SKM-1 treated with dmso at 0.1 percent for 144 hours (cell line): ENCODE results near the gene PHLDB1.

Experiments
- DNase-seq: peaks from one replicate; lab custom pipeline; 2025; ENCODE audit not compliant: unreplicated experiment; lab: John Stamatoyannopoulos, UW

The PHLDB1 gene

GRCh38 chr11:118621784-118622375, 14.5 kb downstream of the PHLDB1 start:
- DNase-seq = no peak

- DNase-seq = no peak
Measured at GRCh38 chr11:118622376-118623268, 15.2 kb downstream of the PHLDB1 start.

DNA sequence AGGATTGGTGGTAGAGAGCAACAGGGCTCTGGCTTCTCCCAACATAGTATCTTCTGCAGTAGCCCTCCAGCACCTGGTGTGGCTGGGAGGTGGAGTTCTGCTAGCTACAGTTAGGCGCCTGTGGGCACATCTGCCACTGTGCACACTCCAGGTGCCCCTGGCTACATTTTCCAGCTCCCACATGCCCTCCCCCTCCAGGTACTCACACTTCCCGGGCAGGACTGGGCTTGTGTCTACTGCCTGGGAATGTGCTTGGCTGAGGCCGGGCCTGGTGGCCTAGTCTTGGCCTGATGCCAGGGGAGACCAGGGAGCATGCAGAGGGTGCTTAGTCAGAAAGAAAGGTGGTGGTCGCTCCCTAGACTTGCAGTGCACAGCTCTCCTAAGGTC, 15.8 kb downstream of the PHLDB1 start:
- no peak for DNase-seq

- no peak for DNase-seq
Measured at GRCh38 chr11:118625036-118625690, 17.7 kb downstream of the PHLDB1 start.

GRCh38 chr11:118625976-118626375, 18.6 kb downstream of the PHLDB1 start:
- no peak for DNase-seq

- no peak for DNase-seq
Measured at GRCh38 chr11:118627566-118627965, 20.2 kb downstream of the PHLDB1 start.

DNA sequence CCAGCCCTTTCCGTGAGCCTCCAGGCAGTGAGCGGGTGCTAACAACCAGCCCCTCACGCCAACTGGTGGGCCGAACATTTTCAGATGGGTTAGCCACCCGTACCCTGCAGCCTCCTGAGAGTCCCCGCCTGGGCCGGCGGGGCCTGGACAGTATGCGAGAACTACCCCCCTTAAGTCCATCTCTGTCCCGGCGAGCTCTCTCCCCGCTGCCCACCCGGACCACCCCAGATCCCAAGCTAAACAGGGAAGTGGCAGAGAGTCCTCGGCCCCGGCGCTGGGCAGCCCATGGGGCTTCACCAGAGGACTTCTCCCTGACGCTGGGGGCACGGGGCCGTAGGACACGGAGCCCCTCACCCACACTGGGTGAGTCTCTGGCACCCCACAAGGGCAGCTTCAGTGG, 20.6 kb downstream of the PHLDB1 start:
- DNase-seq = no peak

DNA sequence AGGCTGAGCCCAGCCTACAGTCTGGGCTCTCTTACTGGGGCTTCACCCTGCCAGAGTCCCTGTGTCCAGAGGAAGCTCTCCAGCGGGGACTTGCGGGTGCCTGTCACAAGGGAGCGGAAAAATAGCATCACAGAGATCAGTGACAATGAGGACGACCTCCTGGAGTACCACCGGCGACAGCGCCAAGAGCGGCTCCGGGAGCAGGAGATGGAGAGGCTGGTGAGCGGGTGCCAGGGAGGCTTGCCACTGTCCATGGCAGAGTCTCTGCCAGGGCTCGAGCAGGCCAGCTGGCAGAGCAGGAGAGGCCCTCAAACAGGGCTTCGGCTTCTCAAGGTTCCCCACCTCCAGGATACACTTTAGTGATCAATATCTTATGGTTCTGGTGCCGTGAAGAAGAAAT, 21.0 kb downstream of the PHLDB1 start:
- DNase-seq = no peak

DNA sequence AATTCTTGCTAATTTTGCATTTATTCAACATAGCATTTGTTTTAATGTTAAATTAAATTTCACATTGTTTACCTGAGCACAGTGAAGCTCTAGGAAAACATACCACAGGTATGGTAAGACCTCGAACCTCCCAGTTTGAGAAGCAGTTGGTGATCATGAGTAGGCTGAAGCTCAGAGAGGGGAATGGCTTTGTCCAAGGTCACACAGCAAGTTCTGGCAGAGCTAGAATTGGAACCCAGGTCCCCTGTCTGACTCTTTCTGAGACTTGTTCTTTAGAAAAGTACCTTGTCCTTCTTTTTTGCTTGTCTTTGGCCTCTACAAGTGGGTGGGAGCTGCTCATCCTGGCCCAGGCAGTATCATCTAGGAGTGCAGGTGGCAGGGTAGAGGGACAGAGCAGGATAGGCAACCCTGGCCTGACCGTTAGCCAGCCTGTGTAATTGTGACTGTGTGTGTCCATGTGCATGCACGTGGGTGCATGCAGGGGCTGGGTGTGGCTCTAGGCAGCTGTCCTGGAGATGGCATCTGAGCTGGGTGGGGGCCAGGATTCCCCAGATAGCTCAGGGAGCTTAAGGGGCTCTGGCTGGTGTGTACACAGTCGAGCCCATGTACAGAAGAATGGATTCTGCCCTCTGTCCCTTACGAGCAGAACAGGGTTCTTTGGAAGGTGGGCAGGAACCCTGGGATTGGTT, 21.6 kb downstream of the PHLDB1 start:
- no peak for DNase-seq

GRCh38 chr11:118629761-118630661, 22.6 kb downstream of the PHLDB1 start:
- DNase-seq = no peak

DNA sequence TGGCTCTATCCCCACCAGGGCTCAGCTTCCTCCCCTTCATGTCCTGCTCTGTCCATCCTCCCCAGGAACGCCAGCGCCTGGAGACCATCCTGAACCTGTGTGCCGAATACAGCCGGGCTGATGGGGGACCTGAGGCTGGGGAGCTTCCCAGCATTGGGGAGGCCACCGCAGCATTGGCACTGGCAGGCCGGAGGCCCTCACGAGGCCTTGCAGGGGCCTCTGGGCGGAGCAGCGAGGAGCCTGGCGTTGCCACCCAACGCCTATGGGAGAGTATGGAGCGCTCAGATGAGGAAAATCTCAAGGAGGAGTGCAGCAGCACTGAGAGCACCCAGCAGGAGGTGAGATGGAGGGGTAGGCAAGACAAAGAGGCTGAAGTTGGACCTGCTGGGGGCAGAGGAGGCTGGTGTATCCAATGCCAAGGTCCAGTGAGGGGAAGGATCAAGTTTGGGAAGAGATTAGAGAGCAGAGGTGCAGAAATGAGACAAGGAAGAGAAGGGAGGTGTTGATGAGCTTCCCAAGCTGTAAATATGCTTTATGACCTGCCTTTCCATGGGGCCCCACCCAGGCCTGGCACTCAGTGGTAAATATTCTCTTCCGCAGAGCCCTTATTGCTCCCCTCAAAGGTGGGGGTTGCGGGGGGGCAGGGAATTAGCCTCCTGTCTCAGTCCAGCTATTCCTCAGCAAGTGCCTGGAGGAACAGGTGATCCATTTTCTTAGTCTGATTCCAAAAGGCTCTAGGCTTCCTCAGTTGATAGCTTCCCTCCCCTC, 23.9 kb downstream of the PHLDB1 start:
- DNase-seq = no peak

- no peak for DNase-seq
Measured at GRCh38 chr11:118632577-118633318, 25.3 kb downstream of the PHLDB1 start.

DNA sequence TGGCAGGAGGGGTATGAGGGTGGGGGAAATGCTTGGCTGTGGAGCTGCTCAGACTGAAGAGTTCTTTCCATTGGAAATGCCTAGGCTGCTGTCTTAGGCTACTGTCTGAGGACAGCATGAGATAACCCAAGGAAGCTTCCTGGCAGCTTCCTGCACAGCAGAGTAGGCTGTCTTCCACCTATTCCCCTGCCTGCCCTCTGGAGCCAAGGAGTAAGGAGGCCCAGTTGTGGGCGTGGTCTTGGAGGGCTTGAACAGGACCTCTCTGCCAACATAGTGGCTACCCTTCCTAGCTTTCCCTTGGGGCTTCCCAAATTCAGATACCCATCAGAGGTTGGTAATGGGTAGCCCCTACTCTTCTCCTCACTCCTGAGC, 25.9 kb downstream of the PHLDB1 start:
- DNase-seq = no peak

DNA sequence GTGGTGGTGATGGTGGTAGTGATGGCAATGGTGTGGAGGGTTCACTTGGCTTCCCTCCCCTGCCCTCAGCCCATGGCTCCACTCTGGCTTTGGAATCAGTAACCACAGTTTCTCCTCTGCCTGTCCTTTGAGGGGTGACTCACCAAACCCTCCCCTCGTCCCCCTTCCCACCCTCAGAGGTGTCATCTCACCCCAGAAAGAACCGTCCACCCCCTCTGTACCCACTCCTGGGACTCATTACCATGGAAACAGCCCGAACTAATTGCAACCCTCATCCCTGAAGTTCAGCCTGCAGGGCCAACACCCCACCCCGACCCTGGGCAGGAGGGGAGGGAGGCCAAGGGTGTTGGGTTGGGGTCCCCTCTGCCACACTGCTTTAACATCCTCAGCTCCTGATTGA, 26.6 kb downstream of the PHLDB1 start:
- DNase-seq = no peak

GRCh38 chr11:118634431-118635236, 27.2 kb downstream of the PHLDB1 start:
- DNase-seq = no peak

- DNase-seq = no peak
Measured at GRCh38 chr11:118635237-118635591, 27.8 kb downstream of the PHLDB1 start.

DNA sequence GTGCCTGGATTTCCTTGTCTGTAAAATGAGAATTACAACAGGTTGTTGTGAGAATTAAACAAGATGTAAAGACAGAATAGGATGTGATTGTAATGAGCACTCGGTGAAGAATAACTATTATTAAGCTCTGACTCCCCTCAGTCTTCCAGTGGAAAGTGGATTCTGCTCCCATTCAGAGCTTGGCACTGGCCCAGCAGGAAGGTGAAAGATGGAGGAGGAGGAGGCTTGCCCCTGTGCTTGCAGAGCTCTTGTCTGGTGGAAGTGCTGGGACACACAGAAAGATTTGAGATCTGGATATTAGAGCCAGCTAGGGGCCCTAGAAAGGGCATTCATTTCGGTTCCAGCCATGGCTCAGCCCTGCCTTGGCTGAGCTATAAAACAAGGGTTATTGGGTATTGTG, 28.2 kb downstream of the PHLDB1 start:
- DNase-seq = no peak

DNA sequence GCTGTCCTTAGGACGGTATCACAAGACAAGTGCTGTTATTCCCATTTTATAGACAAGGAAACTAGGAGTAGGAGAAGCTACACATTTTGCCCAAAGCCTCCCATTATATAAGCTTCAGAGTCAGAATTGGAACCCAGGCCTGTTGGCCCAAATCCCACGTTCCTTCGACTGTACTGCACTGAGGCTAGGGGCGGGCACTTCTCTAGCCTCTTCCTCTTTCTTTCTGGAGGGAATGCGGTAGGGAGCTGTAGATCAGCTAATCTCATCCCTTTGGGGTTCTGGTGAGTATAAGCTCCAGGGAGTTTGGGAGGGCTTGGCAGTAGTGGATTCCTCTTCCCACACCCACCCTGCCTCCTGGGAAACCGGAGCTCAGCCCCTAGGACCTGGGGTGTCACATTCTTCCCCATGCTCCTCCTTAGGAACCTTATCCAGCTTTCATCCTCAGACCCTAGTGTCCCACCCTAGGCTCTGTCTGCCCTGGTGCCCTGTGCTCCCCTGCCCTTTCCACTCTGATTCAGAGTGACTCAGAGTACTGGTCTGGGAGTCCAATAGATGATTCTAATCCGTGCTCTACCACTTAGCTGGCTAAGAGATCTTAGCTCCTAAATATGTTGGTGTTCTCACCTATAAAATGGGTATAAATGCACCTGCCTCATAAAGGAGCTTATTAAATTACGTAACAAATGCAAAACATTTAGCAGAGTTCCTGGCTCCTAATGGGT, 29.3 kb downstream of the PHLDB1 start:
- DNase-seq = no peak
